ENCODE data around the gene HSD3B7.

GRCh38 chr16:30983289-30983889 lies 1.6 kb upstream of the HSD3B7 start:
- no peak for TF ChIP-seq TCF4 (CRISPR knock-in tag; IDR thresholded peaks at IDR 0.05; ENCODE audit: borderline replicate concordance)
- TF ChIP-seq PATZ1 (CRISPR knock-in tag; IDR thresholded peaks at IDR 0.05; ENCODE audit: borderline replicate concordance): no peak
- no peak for TF ChIP-seq CSDC2 (CRISPR knock-in tag; IDR thresholded peaks at IDR 0.05)
- no peak for TF ChIP-seq RARB (CRISPR knock-in tag; IDR thresholded peaks at IDR 0.05)
- no peak for TF ChIP-seq SNAI2 (CRISPR knock-in tag; IDR thresholded peaks at IDR 0.05)
- TF ChIP-seq POU6F1 (CRISPR knock-in tag; IDR thresholded peaks at IDR 0.05; ENCODE audit: borderline replicate concordance, low read depth): no peak
- no peak for TF ChIP-seq ESRRG (CRISPR knock-in tag; IDR thresholded peaks at IDR 0.05)
- no peak for TF ChIP-seq ZNF8 (CRISPR knock-in tag; IDR thresholded peaks at IDR 0.05)
- TF ChIP-seq TSHZ2 (CRISPR knock-in tag; IDR thresholded peaks at IDR 0.05): no peak
- no peak for TF ChIP-seq ARNTL (CRISPR knock-in tag; IDR thresholded peaks at IDR 0.05; ENCODE audit: borderline replicate concordance, low read depth)
- TF ChIP-seq ZNF565 (CRISPR knock-in tag; conservative IDR thresholded peaks at IDR 0.05; ENCODE audit: low read depth): no peak
- no peak for TF ChIP-seq GLIS3 (CRISPR knock-in tag; IDR thresholded peaks at IDR 0.05)
- TF ChIP-seq ZFP30 (CRISPR knock-in tag; IDR thresholded peaks at IDR 0.05): no peak
- no peak for TF ChIP-seq CREB5 (CRISPR knock-in tag; IDR thresholded peaks at IDR 0.05; ENCODE audit: low read depth)

Measured in SK-N-SH treated with all-trans-retinoic acid at 6 μM for 48 hours (cell line).